B cell (primary cell): ENCODE data around the gene TPSB2. TPM values are rescaled to one million over a fixed set of nuclear protein-coding genes. Genes with fewer than 3 reads are reported as not detected.

Source experiments
- ATAC-seq: fragments of 200-7000 bp; cut with Tn5 transposase; one replicate; pipeline ENCODE4 v1.10.0; 2021; ENCODE audit warnings: low read depth, mild to moderate bottlenecking, moderate number of reproducible peaks, moderate library complexity
- CTCF ChIA-PET: fragments of 350-600 bp; sonication (Branson Sonifier 250); formaldehyde crosslinking; loops from one replicate; lab custom pipeline; 2021; ENCODE audit warnings: antibody characterized with exemption, inconsistent platforms; lab: Charles Lee
- POLR2A ChIA-PET: fragments of 350-600 bp; sonication (Branson Sonifier 250); formaldehyde crosslinking; loops from one replicate; lab custom pipeline; 2021; ENCODE audit warnings: antibody characterized with exemption; lab: Charles Lee
- DNase-seq: peaks from one replicate; pipeline ENCODE4 v3.0.0; 2013
- H2AFZ ChIP-seq: 2 replicates; pipeline ENCODE4 v1.6.1; 2012; ENCODE audit warnings: mild to moderate bottlenecking, low read depth, low read length; ENCODE audit not compliant: insufficient read depth, poor library complexity, severe bottlenecking
- H3K27ac ChIP-seq, 2 donors: 1 replicate in 1 of 2; 2 replicates in 1 of 2; pipeline ENCODE4 v1.5.1; 2012 to 2013; ENCODE audit warnings: low read length in 2 of 2, mild to moderate bottlenecking in 2 of 2, moderate library complexity in 1 of 2
- H3K27me3 ChIP-seq, 4 experiments: fragments of 200-600 bp in 1 of 4; sonication (generic) in 1 of 4; replicated peaks in 1 of 4; 1 replicate in 2 of 4; 2 replicates in 2 of 4; pipeline versions ENCODE4 v1.6.1 to v1.7.0; 2013 to 2016; ENCODE audit warnings: low read length in 3 of 4, mild to moderate bottlenecking in 2 of 4, mixed read lengths in 1 of 4, moderate library complexity in 1 of 4; ENCODE audit not compliant: insufficient read depth in 4 of 4, control insufficient read depth in 3 of 4; ENCODE audit errors: control extremely low read depth in 1 of 4
- H3K36me3 ChIP-seq, 2 experiments: replicated peaks in 1 of 2; 1 replicate in 1 of 2; 2 replicates in 1 of 2; pipeline versions ENCODE4 v1.6.1 to v1.7.1; 2013; ENCODE audit warnings: low read length in 1 of 2; ENCODE audit not compliant: insufficient read depth in 2 of 2, control insufficient read depth in 1 of 2; ENCODE audit errors: control extremely low read depth in 1 of 2, extremely low read depth in 1 of 2
- H3K4me1 ChIP-seq, 2 donors: fragments of 200-600 bp in 1 of 2; sonication (generic) in 1 of 2; 1 replicate in 1 of 2; 2 replicates in 1 of 2; pipeline versions ENCODE4 v1.5.1 to v1.6.1; 2013 to 2017; ENCODE audit warnings: low read length in 2 of 2; ENCODE audit not compliant: control insufficient read depth in 2 of 2, insufficient read depth in 2 of 2
- H3K4me2 ChIP-seq: replicated peaks from 2 replicates; pipeline ENCODE3; 2012; ENCODE audit warnings: mild to moderate bottlenecking, low read depth, low read length; ENCODE audit not compliant: poor library complexity, severe bottlenecking
- H3K4me3 ChIP-seq, 5 experiments: fragments of 200-600 bp in 1 of 5; sonication (generic) in 1 of 5; 1 replicate in 3 of 5; 2 replicates in 2 of 5; pipeline versions ENCODE4 v1.5.1 to v1.7.0; 2011 to 2016; ENCODE audit warnings: low read length in 4 of 5, mild to moderate bottlenecking in 4 of 5, low read depth in 2 of 5, control low read depth in 1 of 5, moderate library complexity in 1 of 5; ENCODE audit not compliant: insufficient read depth in 1 of 5; ENCODE audit errors: control extremely low read depth in 1 of 5, extremely low read depth in 1 of 5
- H3K79me2 ChIP-seq: fragments of 200-600 bp; sonication (generic); one replicate; pipeline ENCODE4 v1.6.0; 2016; ENCODE audit warnings: low read length; ENCODE audit not compliant: control insufficient read depth, insufficient read depth
- H3K9ac ChIP-seq: fragments of 200-600 bp; sonication (generic); 2 replicates; pipeline ENCODE4 v1.6.1; 2017; ENCODE audit warnings: mild to moderate bottlenecking, low read length, moderate library complexity
- H3K9me3 ChIP-seq, 3 donors: one replicate each; pipeline versions ENCODE4 v1.6.1 to v1.7.1; 2013; ENCODE audit warnings: low read length in 2 of 3; ENCODE audit not compliant: control insufficient read depth in 2 of 3, insufficient read depth in 1 of 3; ENCODE audit errors: control extremely low read depth in 1 of 3
- H4K20me1 ChIP-seq: 2 replicates; pipeline ENCODE4 v1.6.0; 2012; ENCODE audit warnings: mild to moderate bottlenecking, low read length; ENCODE audit not compliant: insufficient read depth, control insufficient read depth, poor library complexity, severe bottlenecking
- H3K27ac Mint-ChIP-seq: one replicate; pipeline ENCODE4 v1.8.0; 2021; ENCODE audit warnings: mixed read lengths
- H3K27me3 Mint-ChIP-seq: one replicate; pipeline ENCODE4 v1.8.0; 2021; ENCODE audit warnings: mixed read lengths
- H3K4me1 Mint-ChIP-seq: one replicate; pipeline ENCODE4 v1.8.0; 2021; ENCODE audit warnings: mixed read lengths
- H3K4me3 Mint-ChIP-seq: one replicate; pipeline ENCODE4 v1.8.0; 2021; ENCODE audit warnings: mixed read lengths
- H3K9me3 Mint-ChIP-seq: one replicate; pipeline ENCODE4 v1.8.0; 2022; ENCODE audit warnings: mixed read lengths; ENCODE audit not compliant: insufficient read depth
- CTCF ChIP-seq: fragments of 200-600 bp; IDR thresholded peaks from one replicate; pipeline ENCODE4 v1.8.0; 2022; ENCODE audit warnings: antibody characterized with exemption, mild to moderate bottlenecking
- EZH2 ChIP-seq: IDR thresholded peaks from 2 replicates; pipeline ENCODE4 v1.6.1; 2012; ENCODE audit warnings: borderline replicate concordance, low read depth, mild to moderate bottlenecking, moderate library complexity, low read length; ENCODE audit not compliant: insufficient read depth, poor library complexity, severe bottlenecking
- WGBS: methylation state at CpG from one replicate; pipeline ENCODE4 v1.1.5; 2013; ENCODE audit warnings: missing lambda C conversion rate; ENCODE audit not compliant: insufficient coverage; 5-methylcytosine and 5-hydroxymethylcytosine counted together
- intact Hi-C: fragments of 100-400 bp; cut with micrococcal nuclease; formaldehyde crosslinking; loops from one replicate; pipeline ENCODE4 v1.10.0; 2022
- polyA plus RNA-seq: library from polyadenylated mRNA; depleted of rRNA; stranded (reverse); fragments of >200 nt; gene quantifications from 2 replicates; pipeline ENCODE4 v1.2.3, GENCODE V29; 2012
- total RNA-seq, 2 donors: library from RNA; stranded (reverse); fragments of 120-200 nt in 1 of 2; gene quantifications; 1 replicate in 1 of 2; 2 replicates in 1 of 2; pipeline versions ENCODE4 v1.2.3 to v1.2.4, GENCODE V29; 2013 to 2022

The TPSB2 gene
- total and polyA plus RNA-seq, 2 donors (not counting 1 experiment from before 2014, with no cell fraction given): not detected

DNA sequence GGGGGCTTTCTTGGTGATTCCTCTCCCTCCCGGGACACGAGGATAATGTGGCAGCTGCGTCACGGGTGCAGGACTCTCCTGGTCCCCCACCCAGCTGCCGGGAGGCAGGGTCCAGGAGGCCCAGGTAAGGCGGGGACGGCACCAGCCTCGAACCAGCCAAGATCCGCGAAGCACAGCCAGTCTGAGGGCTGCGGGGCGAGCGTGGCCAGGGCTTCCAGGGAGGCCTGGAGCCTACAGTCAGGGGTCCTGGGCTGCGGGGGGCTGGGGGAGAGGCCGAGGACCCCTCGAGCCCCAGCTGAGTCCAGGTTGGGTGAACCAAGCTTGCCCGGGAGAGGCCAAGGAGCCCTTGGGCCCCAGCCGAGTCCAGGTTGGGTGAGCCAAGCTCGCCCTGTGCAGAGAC is 35.8 kb upstream of the TPSB2 start:
- H3K79me2 ChIP-seq: no peaks in the 10 kb centered on the region
- Mint-ChIP-seq H3K9me3 (peaks cover 5% of the 10 kb centered on the region), H3K4me3 (no peak overlapping the region), H3K27ac (no peak overlapping the region), H3K4me1 (no peaks in the 10 kb centered on the region), H3K27me3 (peaks cover 20% of the 10 kb centered on the region)
- H3K4me3 ChIP-seq: no peak overlapping the region
- H3K27ac ChIP-seq: no peak overlapping the region
- intact Hi-C loops: no loop called here
- no peak for DNase-seq
- ChIA-PET CTCF (no interaction called here), POLR2A (no interaction called here)
- 89% methylated on average over 19 of the region's 19 CpGs for WGBS
- H3K27me3 ChIP-seq: peaks cover 0 to 24% (median 7%) of the 10 kb centered on the region in 4 experiments
- no peak overlapping the region for H3K4me2 ChIP-seq
- H3K36me3 ChIP-seq: no peaks in the 10 kb centered on the region
- no peak for ATAC-seq
- no peak for TF ChIP-seq EZH2
- TF ChIP-seq CTCF: no peak
- H2AFZ ChIP-seq: no peak overlapping the region
- H3K9me3 ChIP-seq: peaks cover 0 to 4% (median 0%) of the 10 kb centered on the region in 3 donors
- H3K9ac ChIP-seq: no peak overlapping the region
- H3K4me1 ChIP-seq: no peaks in the 10 kb centered on the region
- no peaks in the 10 kb centered on the region for H4K20me1 ChIP-seq

GRCh38 chr16:1265090-1265630 is 35.2 kb upstream of the TPSB2 start:
- Histone ChIP-seq H3K27me3 (peaks cover 0 to 31% (median 7%) of the 10 kb centered on the region in 4 experiments), H3K4me2 (no peak overlapping the region), H3K4me3 (no peak overlapping the region), H4K20me1 (no peaks in the 10 kb centered on the region), H3K36me3 (no peaks in the 10 kb centered on the region), H3K4me1 (no peaks in the 10 kb centered on the region), H2AFZ (no peak overlapping the region), H3K9ac (no peak overlapping the region), H3K9me3 (peaks cover 0 to 4% (median 0%) of the 10 kb centered on the region in 3 donors), H3K27ac (no peak overlapping the region), H3K79me2 (no peaks in the 10 kb centered on the region)
- POLR2A ChIA-PET: no interaction called here
- CTCF ChIA-PET: no interaction called here
- no peak overlapping the region for H3K27ac Mint-ChIP-seq
- H3K27me3 Mint-ChIP-seq: peaks cover 19% of the 10 kb centered on the region
- no peak for ATAC-seq
- TF ChIP-seq CTCF (no peak), EZH2 (no peak)
- H3K4me3 Mint-ChIP-seq: no peak overlapping the region
- DNase-seq: no peak
- peaks cover 5% of the 10 kb centered on the region for H3K9me3 Mint-ChIP-seq
- intact Hi-C loops: no loop called here
- no peaks in the 10 kb centered on the region for H3K4me1 Mint-ChIP-seq
- WGBS: 84% methylated on average over 11 of the region's 13 CpGs
